Activated naive CD4-positive, alpha-beta T cell treated with Interleukin-2 at 50 U/mL for 16 hours (primary cell): Measurements from ENCODE around the gene NPDC1.
A peak's percentile ranks its signal among the peaks of the same experiment; 100 is the strongest.
"Not testable (repeated sequence)": the region's sequence is repeated elsewhere in the genome, so short reads cannot be mapped to it uniquely, and the experiment has no call there.

Source experiments
- DNase-seq: peaks from one replicate; pipeline ENCODE4 v3.0.0-alpha.2; 2020

NPDC1 gene

DNA sequence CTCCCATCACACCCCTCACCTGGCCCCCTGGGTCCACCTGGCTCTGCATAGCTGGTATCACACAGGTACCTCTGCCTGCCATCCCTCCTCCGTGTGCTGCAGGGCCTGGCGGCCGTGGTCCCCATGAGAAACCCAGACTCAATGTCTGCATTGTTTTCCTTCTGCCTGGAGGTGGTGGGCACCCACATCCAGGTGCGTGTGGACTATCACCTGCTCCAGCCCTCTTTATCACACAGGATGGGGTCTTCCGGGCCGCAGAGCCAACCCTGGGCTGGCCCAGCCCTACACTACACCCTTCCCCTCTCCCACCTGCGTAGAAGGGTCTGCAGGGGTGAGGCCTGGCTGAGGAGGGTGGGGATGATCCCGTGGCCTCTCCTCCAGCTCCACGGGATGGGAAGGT, 7.1 kb downstream of the NPDC1 start:
- no peak for DNase-seq

DNA sequence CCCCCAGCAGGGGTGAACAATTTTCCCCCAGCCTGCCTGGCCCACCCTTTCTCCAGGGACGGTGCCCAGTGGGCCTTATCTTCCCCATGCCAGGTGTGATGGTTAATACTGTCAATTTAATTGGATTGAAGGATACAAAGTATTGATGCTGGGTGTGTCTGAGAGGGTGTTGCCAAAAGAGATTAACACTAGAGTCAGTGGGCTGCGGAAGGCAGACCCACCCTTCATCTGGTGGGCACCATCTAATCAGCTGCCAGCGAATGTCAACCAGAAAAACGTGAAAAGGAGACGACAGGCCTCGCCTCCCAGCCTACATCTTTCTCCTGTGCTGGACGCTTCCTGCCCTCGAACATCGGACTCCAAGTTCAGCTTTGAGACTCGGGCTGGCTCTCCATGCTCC, 8.5 kb downstream of the NPDC1 start:
- no peak for DNase-seq

DNA sequence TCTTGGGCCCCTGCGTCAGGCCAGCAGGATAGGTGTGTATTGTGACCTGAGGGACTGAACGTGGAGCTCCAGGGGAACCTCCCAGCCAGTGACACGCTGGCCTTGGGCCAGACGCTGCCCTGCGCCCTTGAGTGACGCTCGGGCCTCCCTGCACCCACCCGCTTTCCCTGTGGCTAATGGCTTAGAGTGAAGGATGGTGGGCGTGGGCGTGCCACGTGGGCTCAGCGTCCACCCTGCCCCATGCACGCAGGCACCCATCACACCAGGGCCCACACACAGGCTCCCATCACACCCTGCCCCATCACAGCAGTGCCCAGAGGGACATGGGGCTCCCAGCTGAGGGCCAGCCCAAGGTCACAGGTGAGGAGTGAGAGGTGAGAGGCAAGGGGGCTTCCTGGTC, 8.9 kb downstream of the NPDC1 start:
- no peak for DNase-seq

DNA sequence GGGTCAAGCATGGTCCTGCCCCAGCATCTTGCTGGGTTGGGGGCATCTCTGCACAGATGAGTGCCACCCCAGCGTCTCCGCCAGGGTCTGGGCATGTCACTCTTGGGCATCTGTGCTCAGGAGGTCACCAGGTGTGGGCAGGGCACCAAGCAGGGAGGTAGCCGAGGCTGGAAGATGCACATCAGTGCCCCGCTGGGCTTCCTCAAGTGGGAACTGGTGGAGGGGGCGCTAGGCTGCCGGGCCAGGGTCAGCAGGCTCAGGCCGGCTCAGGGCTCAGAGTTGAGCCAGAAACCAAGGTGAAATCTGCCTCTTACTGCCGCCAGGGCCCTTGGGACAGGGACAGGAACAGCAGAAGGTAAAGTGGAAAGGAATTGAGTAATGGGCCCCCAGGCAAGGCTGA, 10.0 kb downstream of the NPDC1 start:
- no peak for DNase-seq

DNA sequence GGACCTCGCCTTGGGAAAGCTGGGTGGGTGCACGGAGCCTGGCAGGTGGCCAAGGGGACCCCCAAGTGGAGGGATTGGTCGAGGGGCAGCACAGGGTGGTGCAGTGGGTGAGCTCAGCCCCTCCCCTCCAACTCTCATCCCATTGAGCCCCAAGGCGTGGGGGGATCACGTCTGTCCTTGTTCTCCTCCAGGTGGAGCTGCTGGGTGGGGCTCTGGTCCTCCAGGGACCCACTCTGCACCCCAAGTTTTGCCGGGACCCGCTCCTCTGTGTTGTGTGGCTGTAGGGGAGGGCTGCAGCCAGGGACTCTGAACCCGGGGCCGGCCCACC, 10.5 kb downstream of the NPDC1 start:
- DNase-seq: no peak

DNA sequence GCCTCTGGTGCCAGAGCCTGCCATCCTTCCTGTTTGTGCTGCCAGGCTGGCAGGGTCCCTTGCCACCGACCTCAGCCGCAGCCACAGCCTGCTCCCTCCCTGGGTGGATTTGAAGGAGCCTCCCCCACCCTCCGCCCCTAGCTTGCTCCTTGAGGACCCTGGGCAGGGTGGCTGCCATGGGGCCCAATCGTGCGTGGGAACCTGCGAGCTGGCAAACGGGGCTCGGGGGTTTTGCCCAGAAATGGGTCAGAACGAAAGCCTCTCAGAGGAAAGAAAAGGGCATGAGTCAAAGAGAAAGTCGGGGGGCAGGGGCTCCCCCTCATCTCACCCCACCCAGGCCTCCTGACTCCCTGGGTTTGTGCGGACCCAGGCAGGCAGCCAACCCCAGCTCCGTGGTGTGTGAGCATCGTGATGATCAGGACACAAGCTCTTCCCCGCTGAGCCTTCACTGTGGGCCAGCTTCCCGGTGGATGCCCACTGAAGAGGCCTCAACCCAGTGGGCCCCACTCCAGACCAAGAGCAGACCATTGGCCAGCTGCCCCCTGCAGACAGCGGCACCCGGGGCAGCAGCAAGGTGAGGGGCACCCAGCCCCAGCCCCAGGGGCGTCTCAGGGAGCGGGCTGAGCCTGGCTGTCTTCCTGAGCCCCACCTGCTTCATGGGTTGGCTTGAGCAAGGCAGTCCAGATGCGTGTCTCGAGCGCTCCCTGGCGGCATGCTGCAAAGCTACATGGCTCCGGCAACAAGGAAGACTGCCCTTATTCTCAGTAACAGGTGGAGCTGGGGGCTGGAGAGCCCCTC, 11.1 kb downstream of the NPDC1 start:
- peak; percentile 88 for DNase-seq

DNA sequence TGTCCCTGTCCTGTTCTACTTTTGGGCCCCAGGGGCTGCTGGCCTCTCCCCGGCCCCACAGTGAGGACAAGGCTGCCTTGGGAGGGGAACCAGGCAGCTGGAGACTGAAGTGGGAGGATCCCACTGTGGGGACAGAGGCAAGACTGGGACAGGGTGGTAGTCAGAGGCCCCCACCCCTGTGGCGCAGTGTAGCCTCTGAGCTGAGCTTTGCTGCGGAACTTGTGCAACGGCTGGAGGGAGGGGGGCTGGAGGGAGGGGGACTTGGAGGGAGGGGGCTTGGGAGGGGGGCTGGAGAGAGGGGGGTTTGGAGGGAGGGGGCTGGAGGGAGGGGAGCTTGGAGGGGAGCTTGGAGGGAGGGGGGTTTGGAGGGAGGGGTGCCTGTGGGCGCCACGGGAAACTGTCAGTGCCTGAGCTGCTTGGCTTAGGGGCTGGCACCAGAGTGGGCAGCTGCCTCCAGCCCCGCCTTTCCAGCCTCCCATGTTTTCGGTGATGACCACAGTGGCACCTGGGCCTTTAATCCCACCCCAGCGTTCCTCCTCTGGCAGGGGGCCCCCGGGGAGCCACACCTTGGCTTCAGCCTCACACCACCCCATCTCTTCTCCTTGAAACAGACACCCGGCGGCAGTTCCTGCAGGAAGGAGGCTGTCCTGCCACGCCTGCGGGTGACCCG, 11.8 kb downstream of the NPDC1 start:
- no peak for DNase-seq

DNA sequence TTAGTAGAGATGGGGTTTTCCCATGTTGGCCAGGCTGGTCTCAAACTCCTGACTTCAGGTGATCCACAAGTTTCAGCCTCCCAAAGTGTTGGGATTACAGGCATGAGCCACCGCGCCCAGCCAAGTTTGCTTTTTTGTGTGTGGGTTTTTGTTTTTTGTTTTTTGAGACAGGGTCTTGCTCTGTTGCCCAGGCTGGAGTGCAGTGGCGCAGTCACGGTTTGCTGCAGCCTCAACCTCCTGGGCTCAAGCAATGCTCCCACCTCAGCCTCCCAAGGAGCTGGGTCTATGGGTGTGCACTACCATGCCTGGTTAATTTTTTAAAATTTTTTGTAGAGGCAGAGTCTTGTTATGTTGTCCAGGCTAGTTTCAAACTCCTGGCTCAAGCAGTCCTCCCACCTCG, 12.5 kb downstream of the NPDC1 start:
- not testable (repeated sequence) for DNase-seq

DNA sequence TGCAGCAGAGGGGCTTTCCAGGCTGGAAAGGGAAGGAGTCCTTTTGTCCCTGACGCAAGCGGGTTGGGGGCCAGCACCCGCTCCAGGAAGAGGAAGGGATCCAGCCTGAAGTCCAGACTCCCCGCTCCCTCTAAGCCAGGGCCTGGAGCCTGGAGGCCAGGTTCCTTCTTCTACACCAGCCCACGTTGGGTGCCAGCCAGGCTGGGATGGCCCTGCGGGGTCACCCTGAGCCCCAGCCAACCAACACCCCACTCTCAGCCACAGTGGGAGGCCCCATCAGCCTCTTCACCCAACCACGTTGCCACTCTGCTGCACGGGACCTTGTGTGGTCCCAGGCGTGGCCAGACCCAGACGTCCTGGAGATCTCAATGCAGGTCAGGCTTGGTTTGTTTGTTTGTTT, 13.1 kb downstream of the NPDC1 start:
- DNase-seq: peak; percentile 31

DNA sequence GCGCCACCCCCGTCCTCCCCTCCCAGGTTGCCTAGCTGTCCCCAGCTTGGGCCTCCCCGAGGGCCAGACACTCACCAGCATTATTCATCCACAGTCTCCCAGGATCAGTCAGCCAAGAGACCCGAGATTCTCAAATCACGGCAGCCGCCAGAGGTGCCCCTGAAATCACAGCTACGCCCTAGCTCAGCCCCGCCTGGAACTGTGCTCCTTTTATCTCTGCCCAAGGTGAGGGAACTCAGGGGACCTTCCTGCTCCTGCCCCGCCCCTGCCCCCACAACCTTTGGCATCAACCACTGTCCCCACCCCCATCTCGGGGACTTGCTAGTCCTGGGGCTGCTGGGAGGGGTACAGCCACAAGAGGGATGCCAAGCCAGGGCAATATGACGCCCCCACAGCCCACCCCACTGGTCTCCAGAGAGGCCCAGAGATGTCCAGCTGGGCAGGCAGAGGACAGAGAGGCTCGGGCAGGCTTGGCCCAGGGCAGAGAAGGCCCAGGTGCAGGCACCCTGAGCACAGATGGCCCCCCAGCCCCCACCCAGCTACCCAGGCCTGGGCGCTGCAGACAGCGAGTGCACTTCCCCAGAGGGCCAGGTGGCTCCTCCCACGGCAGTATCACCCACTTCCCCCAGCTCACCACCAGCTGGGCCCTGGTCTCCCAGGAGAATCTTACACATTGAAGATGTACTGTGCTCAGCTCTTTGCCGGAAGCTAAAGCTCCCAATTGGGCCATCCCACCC, 13.9 kb downstream of the NPDC1 start, which contains the start of gene FUT7:
Gene FUT7 (minus strand): TSS at position 185 of the 737 bp plus-strand sequence. CDS start 97 bp downstream, at position 88.
- peak; percentile 60 for DNase-seq

DNA sequence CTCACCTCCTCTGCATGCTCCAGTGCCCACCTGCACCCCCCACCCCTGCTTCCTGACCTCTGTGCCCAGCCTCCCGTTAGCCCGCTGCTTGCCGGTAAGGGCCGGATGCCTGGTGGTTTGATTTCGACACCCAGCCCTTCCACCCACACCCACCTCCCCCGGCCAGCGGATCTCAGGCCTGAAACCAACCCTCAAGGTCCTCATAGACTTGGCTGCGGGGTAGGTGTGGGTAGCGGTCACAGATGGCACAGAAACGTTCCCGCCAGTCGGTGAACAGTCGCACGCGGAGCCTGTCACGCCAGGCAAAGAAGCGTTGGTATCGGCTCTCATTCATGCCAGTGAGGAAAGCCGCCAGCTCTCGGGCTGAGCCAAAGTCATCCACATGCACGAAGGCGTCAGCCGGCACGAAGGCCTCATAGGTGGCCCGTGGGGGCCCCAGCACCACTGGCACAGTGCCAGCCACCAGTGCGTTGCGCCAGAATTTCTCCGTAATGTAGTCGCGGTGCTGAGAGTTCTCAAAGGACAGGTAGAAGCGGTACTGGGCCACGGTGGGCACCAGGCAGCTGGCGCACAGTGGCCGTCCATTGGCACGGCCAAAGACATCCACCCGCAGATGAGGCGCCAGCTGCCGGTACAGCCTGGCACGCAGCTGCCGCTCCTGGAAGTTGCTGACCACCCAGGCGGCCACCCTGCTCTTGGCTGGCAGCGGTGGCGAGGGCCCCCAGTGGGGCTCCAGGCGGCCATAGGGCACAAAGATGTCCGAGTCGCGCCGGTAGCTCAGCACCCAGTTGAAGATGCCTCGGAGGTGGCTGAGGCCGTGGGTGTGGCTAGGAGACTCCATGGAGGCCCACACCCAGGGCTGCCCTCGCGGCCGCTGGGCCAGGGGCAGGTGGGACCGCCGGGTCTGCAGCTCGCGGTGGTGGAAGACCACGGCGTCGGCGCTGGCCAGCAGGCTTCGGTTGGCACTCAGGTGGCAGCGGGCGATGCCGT, 15.1 kb downstream of the NPDC1 start:
- DNase-seq: peak; percentile 74

DNA sequence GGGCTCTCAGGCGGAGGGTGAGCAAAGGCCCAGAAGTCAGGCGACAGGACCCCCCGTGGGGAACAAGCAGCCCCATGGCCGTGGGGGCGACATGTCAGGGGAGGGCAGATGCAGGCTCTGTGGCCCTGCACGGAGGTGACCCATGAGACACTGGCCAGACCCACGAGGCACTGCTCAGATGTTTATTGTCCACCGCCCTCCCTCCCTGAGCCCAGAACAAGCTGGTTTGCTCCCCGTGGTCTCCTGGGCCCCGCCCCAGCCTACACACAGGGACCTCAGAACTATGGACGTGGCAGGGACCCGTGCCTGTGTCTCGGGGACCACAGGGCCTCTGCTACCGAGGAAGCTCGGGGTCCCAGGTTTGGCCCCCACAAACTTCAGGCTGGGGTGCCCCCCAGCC, 16.0 kb downstream of the NPDC1 start:
- no peak for DNase-seq

DNA sequence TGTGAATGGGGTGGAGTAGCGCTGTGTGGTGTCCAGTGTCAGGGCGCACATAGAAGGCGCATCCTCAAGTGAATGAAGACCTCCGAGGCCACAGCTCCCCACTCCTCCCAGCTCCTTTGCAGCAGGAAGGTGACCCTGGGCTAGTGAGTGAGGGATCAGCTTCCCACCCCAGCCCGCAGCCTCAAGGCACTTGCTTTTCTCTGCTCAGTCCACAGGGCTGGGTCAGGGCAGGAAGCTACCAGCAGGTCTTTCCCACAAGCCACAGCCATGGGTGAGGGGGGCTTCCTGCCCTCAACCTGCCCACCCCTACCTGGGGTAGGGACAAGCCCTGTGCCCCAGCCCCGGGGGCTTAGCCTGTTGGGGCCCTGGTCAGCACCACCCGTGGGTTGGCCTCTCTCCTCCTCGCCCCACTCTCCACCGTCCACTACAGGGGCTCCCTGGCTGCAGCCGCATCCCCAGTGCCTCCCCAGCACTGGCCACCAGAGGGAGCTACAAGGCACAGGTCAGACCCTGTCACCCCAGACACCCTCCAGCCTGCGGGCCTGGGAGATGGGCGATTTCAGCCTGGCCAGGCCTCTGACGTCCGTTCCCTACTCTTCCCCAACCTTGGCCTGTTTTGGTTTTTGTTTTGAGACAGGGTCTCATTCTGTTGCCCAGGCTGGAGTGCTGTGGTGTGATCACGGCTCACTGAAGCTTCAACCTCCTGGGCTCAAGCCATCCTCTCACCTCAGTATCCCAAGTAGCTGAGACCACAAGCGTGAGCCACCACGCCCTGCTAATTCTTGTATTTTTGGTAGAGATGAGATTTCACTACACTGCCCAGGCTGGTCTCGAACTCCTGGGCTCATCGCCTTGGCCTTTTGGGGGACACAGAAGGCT, 16.7 kb downstream of the NPDC1 start:
- DNase-seq: peak; percentile 79

DNA sequence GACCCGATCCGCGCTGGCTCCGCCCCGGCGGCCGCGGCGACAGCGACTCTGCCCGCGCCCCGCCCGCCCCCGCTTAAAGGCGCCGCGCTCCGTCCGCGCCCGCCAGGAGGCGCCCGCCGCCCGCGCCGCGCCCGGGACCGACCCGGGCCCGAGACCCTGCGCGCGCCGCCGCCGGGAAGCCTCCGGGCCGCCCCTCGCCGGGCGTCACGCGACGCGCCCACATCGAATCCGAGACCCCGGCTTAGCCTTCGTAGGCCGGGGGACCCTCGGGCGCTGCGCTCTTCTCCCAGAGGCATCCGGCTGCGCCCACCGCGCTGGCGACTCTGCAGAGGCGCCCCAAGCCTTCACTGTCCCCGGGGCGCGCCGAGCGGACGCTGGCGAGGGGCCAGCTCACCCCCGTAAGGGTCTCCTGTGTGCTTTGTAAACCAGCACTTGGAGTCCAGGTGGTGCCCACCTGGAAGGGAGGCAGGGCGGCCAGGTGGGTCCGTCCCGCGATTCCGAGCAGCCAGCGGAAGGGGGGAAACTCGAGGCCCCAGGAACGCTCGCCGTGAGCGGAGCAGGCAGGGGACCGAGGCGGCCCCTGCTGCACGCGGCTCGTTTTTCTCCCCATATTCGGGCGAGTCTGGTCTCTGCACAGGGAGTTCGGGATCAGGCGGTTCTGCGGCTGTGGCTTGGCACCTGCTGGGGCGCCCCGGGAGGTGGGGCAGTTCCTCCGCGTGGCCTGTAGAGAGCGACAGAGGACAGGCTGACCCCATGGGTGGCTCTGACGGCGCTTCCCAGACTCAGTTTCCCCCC, 17.5 kb downstream of the NPDC1 start:
- peak; percentile 71 for DNase-seq

DNA sequence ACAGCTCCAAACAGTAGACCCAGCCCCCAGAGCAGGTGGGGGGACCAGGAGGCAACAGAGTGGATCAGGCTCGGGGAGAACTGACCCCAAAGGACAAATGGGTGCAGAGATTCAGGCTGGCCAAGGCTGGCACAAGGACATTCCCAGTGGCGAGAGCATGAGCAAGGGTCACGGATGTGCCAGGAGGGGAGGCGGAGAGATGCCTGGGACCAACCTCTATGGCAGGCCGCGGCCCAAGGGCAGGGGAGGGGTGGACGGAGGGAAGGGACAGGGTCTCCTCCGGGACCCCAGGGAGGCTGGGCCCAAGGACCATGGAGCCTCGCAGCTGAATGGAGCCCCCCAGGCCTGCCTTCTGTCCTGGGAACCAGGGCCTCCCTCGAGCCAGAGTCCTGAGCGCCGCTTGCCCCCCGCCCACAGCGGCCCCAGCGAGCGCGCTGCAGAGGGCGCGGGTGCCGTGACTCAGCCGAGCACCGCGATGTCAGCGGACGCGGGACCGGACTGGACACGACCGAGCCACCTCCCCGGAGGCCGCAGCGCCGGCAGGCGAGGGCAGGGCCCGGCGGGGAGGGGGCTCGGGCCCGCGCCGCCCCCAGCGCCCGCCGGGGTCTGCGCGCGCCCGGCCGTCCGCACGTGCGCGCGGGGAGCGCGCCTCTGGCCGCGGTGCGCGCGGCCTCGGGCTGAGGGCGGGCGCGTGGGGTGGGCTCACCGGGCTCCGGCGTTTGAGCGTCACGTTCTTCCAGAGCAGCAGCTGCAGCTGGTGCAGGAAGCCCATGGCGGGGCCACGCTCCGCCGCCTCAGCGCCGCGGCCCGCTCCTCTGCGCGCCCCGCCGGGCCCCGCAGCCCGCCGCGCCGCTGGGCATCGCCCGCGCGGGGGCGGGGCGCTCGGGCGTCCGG, 18.4 kb downstream of the NPDC1 start, which contains the start of gene ABCA2:
Gene ABCA2 (minus strand): TSS at position 869 of the 894 bp plus-strand sequence. CDS start 97 bp downstream, at position 772.
- DNase-seq: no peak

DNA sequence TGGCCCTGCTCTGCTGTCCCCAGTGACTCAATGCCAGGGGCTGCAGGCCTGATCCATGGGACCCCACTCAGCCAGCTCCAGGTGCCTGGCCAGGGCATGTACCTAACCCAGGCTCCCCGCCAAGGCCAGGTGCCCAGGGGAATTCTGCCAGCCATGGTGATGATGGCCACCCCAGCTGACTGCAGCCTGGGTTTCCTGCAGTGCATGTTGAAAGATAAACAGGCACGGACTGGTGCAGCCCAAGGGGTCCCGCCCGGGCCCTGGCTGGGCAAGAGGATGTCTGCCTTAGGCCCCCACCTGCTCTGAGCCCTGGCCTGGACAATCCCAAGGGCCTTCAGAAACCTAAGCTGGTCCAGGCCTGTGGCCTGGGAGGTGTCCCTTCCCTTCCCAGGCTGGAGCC, 19.1 kb downstream of the NPDC1 start:
- DNase-seq: no peak

DNA sequence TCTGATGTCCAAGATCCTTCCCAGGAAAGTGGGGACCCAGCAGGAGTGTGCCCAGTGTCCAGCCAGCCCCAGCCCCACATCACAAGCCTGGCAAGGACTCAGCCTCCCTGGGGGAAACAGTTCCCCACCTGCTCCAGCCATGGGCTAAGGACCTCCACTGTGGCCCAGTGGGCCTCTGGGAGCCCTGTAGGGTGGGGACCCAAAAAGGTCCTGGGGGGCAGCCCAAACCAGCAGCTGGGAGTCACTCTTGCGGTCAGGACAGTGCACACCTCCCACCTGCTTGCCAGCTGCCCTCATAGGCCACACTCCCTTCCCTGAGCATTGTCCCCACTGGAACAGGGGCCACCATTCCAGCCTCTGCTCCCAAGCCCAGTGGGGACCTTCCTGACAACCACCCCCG, 19.6 kb downstream of the NPDC1 start:
- DNase-seq: no peak

DNA sequence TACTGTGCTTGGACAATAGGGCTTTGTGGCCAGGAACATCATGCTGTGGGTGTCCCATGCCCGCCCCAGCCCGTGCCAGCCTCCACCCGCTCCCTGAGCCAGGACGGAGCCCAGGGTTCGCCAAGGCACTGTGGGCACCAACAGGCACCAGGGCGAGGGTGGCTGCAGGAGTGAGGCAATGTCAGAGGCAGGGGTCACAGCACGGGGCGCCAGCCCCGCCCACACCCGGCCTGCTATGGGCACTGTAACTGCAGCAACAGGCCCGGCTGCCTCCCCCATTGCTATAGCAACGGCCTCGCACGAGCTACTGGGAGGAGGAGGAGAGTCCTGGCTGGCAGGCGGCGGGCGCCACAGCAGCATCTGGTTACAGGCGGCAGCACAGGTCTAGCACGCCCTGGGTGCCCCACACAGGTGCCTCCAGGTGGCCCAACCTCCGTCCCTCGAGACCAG, 20.4 kb downstream of the NPDC1 start:
- DNase-seq: no peak

DNA sequence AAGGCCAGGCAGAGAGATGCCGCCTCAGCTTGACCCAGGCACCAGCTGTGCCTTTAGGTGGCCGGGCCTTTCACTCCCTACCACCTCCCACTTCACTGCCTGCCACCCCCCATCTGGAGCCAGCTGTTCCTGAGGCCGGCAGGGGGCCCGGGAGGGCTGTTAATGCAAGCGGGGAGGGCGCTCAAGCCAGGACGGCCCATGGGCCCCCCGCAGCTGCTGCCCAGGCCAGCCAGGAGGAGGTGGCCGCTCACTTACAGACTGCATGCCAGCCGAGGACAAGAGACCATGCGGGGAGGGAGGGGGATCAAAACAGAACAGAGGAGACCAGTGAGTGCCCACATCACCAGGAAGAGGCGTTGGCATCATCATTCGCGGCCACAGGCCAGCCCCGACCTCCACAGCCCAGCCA, 22.4 kb downstream of the NPDC1 start:
- no peak for DNase-seq
